GM21723 (cell line): ENCODE measurements around the gene POM121.
"Not testable (repeated sequence)": the region's sequence is repeated elsewhere in the genome, so short reads cannot be mapped to it uniquely, and the experiment has no call there.

Experiments
- ATAC-seq: cut with Tn5 transposase; IDR thresholded peaks from one replicate; pipeline ENCODE4 v1.9.1; 2021; ENCODE audit warnings: mild to moderate bottlenecking, moderate library complexity; ENCODE audit not compliant: unreplicated experiment

POM121 gene

DNA sequence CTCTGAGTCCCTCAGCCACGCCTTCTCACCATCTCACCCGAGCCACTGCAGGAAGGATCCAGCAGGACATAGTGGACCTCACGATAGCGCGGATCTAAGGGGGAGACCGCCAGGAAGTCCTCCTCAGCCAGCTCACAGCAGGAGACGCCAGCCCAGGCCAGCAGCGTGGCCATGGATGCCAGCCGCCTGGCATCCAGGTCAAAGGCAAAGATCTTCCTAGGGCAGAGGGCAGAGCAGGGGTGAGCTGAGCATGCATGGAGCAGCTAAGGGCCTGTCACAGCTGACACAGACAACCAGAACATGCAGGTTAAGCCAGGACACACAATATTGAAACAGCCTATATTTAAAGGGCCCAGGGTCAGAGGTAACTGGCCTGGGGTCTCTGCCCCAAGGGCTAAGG lies 24.4 kb downstream of the POM121 start:
- ATAC-seq: not testable (repeated sequence)

DNA sequence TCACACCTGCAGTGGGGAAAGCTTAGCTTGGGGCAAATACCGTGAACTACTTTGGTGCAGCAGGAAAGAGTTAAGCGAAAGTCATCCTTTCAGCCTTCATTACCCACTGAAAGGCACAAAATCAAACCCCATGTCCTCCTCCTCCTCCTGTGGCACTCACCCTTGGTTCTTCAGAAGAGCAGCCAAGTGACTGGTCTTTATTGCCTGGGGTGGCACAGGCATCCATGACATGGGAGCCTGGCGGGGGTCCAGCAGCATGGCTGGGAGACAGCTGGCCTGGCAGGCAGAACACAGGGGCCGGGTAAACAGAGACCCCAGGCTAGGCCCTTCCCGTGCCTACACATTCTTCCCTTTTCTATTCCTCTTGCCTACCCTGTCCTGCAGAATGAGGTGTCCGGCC lies 24.8 kb downstream of the POM121 start:
- ATAC-seq: not testable (repeated sequence)

GRCh38 chr7:72950432-72950831 lies 25.5 kb downstream of the POM121 start:
- ATAC-seq: not testable (repeated sequence)

DNA sequence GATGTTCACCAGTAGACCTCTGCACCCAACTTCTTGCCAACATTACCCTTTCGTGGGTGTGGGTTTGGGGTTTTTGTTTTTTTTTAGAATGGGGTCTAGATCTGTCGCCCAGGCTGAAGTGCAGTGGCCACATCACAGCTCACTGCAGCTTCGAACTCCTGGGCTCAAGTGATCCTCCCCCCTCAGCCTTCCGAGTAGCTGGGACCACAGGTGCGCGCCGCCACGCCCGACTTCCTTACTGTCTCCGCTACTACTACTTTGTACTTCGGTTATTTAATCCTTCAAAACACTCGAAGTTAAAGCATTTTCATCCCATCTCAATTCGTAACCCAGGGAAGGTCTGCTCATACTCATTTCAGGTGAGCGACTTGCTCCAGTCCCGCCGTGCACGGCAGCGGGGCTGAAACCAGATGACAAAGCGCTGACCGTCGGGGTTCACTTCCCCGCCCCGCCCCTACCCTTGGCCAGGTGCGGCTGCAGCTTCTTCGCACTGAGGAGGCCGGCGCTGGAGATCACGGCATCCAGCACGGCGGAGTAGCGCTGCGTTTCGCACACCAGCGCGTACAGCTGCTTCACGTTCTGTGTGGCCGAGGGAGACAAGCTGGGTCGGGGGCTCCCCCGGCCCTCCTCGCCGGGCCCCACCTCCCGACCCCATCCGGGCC lies 29.1 kb downstream of the POM121 start:
- ATAC-seq: peak; percentile 53

- ATAC-seq: peak; percentile 84
Measured at GRCh38 chr7:72954563-72955198, 29.8 kb downstream of the POM121 start.

DNA sequence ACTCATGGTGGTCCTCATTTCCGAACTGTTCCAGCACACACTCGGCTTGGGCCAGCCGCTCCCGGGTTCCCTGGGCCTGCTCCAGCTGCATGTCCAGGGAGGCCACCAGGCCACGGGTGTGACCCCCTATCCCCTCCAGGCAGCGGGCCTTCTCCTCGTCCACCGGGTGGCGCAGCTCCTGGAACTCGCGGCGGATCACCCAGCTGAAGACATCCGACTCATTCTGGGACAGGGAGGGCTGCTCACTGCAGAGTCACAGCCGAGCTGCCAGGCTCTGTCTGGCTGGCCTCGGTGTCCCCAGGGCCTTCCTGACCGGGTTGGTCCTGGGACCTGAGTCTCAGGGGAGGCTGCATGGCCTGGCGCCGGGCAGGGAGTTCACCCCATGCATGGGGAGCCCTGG lies 35.1 kb downstream of the POM121 start:
- not testable (repeated sequence) for ATAC-seq

DNA sequence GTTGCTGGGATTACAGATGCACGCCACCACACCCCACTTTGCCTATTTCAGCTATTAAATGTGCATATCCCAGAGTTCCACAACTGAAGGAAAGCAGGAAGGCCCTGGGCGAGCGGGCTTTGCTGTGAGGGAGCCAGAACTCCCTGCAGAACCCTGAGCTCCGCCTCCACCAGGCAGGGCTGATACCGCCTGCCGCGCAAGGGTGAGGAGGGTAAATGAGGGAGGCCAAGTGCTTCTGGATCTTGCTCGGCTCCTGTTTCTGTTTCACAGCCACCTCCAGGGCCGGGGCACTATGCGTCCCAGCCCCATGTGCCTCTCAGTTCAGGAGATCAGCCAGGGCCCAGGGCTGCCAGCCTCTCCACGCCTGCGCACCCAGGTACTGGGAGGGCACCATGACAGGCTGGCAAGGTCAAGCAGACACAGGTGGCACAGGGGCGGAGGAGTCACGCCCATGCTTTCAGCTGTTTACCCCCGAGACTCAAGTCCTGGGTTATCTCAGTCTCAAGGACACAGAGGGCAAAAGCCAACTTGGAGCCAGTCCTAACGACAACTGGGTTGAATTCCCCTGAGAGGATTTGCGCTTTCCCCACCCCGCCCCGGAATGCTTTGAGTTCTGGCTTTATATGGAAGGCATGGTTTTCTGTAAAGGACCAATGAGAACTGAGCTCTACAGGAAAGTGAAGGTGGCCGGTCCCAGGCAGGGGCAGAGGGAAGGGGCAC lies 35.9 kb downstream of the POM121 start:
- not testable (repeated sequence) for ATAC-seq

- not testable (repeated sequence) for ATAC-seq
Measured at GRCh38 chr7:72961346-72961650, 36.4 kb downstream of the POM121 start.

DNA sequence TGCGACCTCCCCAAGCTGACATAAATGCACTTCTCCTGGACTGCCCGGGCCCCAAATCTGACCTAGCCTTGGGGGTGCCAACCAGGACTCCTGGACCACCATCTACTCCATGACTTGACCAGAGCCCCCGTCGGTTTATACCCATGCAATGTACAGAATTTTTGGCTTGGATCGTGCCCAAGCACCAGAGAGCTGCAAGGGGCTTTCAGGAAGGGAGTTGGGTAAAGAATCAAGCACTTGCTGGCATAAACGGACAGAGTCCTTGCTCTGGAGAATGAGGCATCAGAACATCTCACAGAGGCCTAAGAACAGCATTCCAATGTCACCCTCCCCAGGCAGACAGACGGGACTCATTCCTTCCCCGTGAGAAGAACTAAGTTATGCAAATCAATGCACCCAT lies 38.2 kb downstream of the POM121 start:
- not testable (repeated sequence) for ATAC-seq

- peak; percentile 60 for ATAC-seq
Measured at GRCh38 chr7:72965186-72965975, 40.5 kb downstream of the POM121 start.

DNA sequence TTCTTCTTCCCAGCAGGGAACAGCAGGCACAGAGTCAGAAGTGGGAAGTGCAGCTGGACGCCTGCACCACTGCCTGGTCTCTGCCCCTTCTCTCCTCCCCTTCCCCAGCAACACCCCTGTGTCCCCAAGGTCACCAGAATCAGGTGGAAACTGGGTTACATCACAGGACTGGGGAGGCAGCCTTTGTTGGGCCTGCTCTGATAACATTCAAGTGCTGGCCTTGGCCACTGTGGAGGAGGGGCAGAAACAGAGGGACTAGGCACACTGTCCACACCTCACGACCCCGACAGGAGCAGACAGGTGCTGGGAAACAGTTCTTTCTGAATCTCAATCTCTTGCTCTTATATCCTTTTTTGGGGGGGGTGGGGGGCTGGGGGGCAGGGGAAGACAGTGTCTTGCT lies 42.0 kb downstream of the POM121 start:
- ATAC-seq: not testable (repeated sequence)

DNA sequence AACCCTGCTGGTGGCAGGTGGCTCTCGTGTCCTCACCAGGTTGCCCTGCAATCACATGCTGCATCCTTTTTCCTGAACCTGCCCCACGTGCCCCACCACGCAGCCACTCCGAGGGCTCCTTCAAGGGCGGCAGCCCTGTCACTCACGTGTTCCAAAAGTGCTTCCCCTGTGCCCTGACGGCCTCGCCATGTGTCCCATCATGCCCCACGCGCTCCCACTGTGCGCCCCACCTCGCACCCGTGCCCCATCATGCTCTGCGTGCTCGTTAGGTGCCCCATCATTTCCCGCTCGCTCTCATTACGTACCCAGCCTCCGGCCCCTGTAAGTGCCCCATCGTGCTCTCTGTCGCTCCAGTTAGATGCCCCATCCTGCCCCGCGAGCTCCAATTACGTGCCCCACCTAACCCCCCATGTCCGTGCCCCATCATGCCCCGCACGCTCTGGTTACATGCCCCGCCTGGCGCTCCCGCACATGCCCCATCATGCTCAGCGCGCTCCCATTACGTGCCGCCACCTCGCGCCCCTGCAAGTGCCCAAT lies 44.2 kb downstream of the POM121 start, which contains the start of gene TRIM74:
TRIM74 (minus strand) TSS at position 487 of the 537 bp plus-strand sequence. CDS start 3,309 bp downstream, outside the sequence.
- ATAC-seq: not testable (repeated sequence)

GRCh38 chr7:72969688-72970087 lies 44.8 kb downstream of the POM121 start:
- ATAC-seq: not testable (repeated sequence)

- not testable (repeated sequence) for ATAC-seq
Measured at GRCh38 chr7:72971505-72971904, 46.6 kb downstream of the POM121 start.

GRCh38 chr7:72974781-72975180 lies 49.9 kb downstream of the POM121 start:
- not testable (repeated sequence) for ATAC-seq

DNA sequence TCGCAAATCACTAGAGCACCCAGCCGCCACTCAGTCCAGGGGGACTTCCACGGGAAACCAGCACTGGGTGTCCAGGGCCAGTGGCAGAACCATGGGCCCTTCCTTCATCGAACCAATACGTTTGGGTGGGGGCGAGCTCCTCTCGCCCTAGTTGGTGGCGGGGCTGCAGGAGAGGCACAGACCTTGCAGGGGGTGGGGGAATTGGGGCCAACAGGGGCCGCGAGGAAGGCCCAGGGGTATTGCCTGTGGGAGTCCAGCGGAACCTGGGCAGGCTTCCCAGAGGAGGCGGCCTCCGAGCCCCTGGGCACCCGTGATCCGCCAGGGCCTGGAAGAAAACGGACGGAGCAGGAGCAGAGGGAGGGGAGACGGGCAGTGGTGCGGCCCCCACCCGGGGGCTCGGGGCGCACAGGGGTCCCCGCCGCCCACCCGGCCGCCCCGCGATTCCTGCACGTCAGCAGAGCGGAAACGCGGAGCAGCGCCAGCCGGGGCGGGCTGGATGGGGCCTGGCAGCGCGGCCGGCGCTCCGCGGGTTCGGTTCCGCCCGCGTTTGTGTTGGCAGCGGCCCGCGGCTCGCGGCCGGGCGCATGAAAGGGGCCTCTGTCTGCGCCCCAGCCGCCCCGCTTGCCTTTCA lies 50.9 kb downstream of the POM121 start:
- ATAC-seq: not testable (repeated sequence)

DNA sequence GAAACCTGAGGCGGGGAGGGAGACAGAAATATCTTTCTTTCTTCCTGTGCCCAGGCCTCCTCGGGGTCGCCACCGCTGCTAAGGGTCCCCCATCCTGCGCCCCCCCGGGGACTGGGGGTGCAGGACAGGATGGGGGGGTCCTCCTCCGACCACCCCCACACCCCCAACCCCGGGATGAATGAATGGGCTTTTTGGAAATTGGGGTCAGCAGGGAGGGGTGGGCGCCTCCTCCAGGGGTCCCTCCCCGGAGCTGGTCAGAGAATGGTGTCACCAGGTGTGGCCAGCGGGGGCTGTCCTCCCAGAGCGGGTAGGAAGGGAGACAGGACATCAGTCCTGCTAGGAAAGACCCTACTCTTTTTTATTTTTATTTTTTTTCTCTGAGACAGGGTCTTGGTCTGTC lies 51.5 kb downstream of the POM121 start:
- ATAC-seq: not testable (repeated sequence)

DNA sequence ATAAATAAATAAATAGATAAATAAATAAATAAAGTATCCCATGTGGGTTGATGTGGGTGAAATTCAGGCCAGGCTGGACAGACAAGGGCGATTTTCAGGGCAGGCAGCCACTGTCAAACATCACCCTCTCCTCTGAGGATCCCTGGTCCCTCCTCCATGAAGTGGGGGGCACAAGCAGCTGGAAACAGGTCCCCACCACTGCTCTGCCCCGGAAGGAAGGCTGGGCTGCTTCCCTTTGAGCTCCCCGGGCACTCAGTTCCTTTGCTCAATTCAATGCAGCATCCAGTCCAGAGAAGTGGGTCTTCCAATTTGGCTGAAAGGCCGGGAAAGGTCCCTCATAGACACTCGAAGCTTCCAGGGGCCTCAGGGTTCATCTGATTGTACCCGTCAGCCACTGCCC lies 55.5 kb downstream of the POM121 start:
- not testable (repeated sequence) for ATAC-seq

- not testable (repeated sequence) for ATAC-seq
Measured at GRCh38 chr7:72982084-72982483, 57.2 kb downstream of the POM121 start.
